BLaER1 treated with 17β-estradiol and CSF1 and Interleukin-3, amounts not matched to agents 10 nM and 100 nM (cell line): ENCODE measurements around the gene PCDHGB4.
"Not testable (repeated sequence)": the region's sequence is repeated elsewhere in the genome, so short reads cannot be mapped to it uniquely, and the experiment has no call there.

Experiments used
- H3K27ac ChIP-seq, 11 experiments: shearing (Covaris generic); formaldehyde crosslinking; 2 replicates each; pipeline ENCODE4 v1.8.1; 2022
- H3K27me3 ChIP-seq, 11 experiments: shearing (Covaris generic); formaldehyde crosslinking; 2 replicates each; pipeline ENCODE4 v1.8.1; 2022
- H3K36me3 ChIP-seq, 11 experiments: shearing (Covaris generic); formaldehyde crosslinking; 2 replicates each; pipeline ENCODE4 v1.8.1; 2022
- H3K4me1 ChIP-seq, 10 experiments: shearing (Covaris generic); formaldehyde crosslinking; 2 replicates each; pipeline ENCODE4 v1.8.1; 2022
- H3K4me2 ChIP-seq, 11 experiments: shearing (Covaris generic); formaldehyde crosslinking; 2 replicates each; pipeline ENCODE4 v1.8.1; 2022
- H3K4me3 ChIP-seq, 10 experiments: shearing (Covaris generic); formaldehyde crosslinking; 2 replicates each; pipeline ENCODE4 v1.8.1; 2022
- H3K9ac ChIP-seq, 11 experiments: shearing (Covaris generic); formaldehyde crosslinking; 2 replicates each; pipeline ENCODE4 v1.8.1; 2022
- H3K9me3 ChIP-seq, 11 experiments: shearing (Covaris generic); formaldehyde crosslinking; replicated peaks in 1 of 11; 2 replicates each; pipeline ENCODE4 v1.8.1; 2022
- H4K20me1 ChIP-seq, 11 experiments: shearing (Covaris generic); formaldehyde crosslinking; 2 replicates each; pipeline ENCODE4 v1.8.1; 2022
- Cebpa-rat ChIP-seq, 11 experiments: shearing (Covaris generic); IDR thresholded peaks; 2 replicates each; pipeline ENCODE4 v1.8.1; 2022

Gene PCDHGB4

GRCh38 chr5:141382469-141383294 lies 4.8 kb upstream of the PCDHGB4 start, which contains the start of gene PCDHGA7:
Gene PCDHGA7 (plus strand): TSS chr5:141382742. CDS start chr5:141382900, 158 bp downstream.
- Histone ChIP-seq H4K20me1 (no peaks in the 10 kb centered on the region), H3K9ac (no peak within 1 kb of the TSS), H3K36me3 (peaks cover 0 to 4% (median 0%) of the 10 kb centered on the region in 11 experiments; a peak in 1 of 22 replicates), H3K27me3 (no peaks in the 10 kb centered on the region), H3K4me2 (no peak within 1 kb of the TSS), H3K4me3 (no peak within 1 kb of the TSS), H3K4me1 (no peaks in the 10 kb centered on the region), H3K27ac (no peak within 1 kb of the TSS), H3K9me3 (peaks cover 47 to 79% (median 52%) of the 10 kb centered on the region in 11 experiments)
- no peak for TF ChIP-seq Cebpa-rat (IDR thresholded peaks at IDR 0.05)

- no peaks in the 10 kb centered on the region for H4K20me1 ChIP-seq
- H3K4me2 ChIP-seq = no peak overlapping the region
- no peak overlapping the region for H3K9ac ChIP-seq
- H3K4me1 ChIP-seq = no peaks in the 10 kb centered on the region
- TF ChIP-seq Cebpa-rat (IDR thresholded peaks at IDR 0.05) = no peak
- H3K27me3 ChIP-seq = no peaks in the 10 kb centered on the region
- peaks cover 47 to 75% (median 54%) of the 10 kb centered on the region in 11 experiments for H3K9me3 ChIP-seq
- no peak overlapping the region for H3K4me3 ChIP-seq
- no peak overlapping the region for H3K27ac ChIP-seq
- peaks cover 0 to 4% (median 0%) of the 10 kb centered on the region in 11 experiments; a peak in 1 of 22 replicates for H3K36me3 ChIP-seq
Measured at GRCh38 chr5:141383345-141383744, 4.2 kb upstream of the PCDHGB4 start.

DNA sequence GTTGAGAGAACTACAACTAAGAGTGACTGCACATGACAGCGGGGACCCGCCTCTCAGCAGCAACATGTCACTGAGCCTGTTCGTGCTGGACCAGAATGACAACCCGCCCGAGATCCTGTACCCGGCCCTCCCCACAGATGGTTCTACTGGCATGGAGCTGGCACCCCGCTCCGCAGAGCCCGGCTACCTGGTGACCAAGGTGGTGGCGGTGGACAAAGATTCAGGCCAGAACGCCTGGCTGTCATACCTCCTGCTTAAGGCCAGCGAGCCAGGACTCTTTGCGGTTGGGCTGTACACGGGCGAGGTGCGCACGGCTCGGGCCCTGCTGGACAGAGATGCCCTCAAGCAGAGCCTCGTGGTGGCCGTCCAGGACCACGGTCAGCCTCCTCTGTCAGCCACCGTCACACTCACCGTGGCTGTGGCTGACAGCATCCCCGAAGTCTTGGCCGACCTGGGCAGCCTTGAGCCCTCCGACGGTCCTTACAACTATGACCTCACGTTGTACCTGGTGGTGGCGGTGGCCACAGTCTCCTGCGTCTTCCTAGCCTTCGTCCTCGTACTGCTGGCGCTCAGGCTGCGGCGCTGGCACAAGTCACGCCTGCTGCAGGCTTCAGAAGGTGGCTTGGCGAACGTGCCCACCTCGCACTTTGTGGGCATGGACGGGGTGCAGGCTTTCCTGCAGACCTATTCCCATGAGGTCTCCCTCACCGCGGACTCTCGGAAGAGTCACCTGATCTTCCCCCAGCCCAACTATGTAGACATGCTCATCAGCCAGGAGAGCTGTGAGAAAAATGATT lies 2.8 kb upstream of the PCDHGB4 start:
- Histone ChIP-seq H3K27me3 (no peaks in the 10 kb centered on the region), H3K27ac (no peak overlapping the region), H3K9me3 (peaks cover 60 to 86% (median 67%) of the 10 kb centered on the region in 11 experiments), H3K4me2 (no peak overlapping the region), H4K20me1 (no peaks in the 10 kb centered on the region), H3K4me1 (peaks cover 0 to under 1% (median 0%) of the 10 kb centered on the region in 10 experiments; a peak in 2 of 20 replicates), H3K9ac (no peak overlapping the region), H3K4me3 (no peak overlapping the region), H3K36me3 (peaks cover 0 to 4% (median 0%) of the 10 kb centered on the region in 11 experiments; a peak in 2 of 22 replicates)
- TF ChIP-seq Cebpa-rat (IDR thresholded peaks at IDR 0.05) = no peak

GRCh38 chr5:141388661-141389060 lies 1.2 kb downstream of the PCDHGB4 start:
- Histone ChIP-seq H3K4me1 (peaks cover 0 to 14% (median 2%) of the 10 kb centered on the region in 10 experiments; a peak in 7 of 20 replicates), H3K27me3 (no peaks in the 10 kb centered on the region; a peak in 1 of 22 replicates), H3K36me3 (peaks cover 0 to 5% (median 0%) of the 10 kb centered on the region in 11 experiments; a peak in 1 of 22 replicates), H3K4me3 (no peak overlapping the region), H3K9me3 (peaks cover 58 to 73% (median 66%) of the 10 kb centered on the region in 11 experiments), H3K9ac (no peak overlapping the region), H4K20me1 (no peaks in the 10 kb centered on the region), H3K4me2 (no peak overlapping the region), H3K27ac (no peak overlapping the region)
- peak; percentile 55 to 97 (median 80); a peak in 19 of 22 replicates for TF ChIP-seq Cebpa-rat (IDR thresholded peaks at IDR 0.05)

- H3K36me3 ChIP-seq = peaks cover 0 to 5% (median 0%) of the 10 kb centered on the region in 11 experiments; a peak in 1 of 22 replicates
- TF ChIP-seq Cebpa-rat (IDR thresholded peaks at IDR 0.05) = no peak
- no peaks in the 10 kb centered on the region for H4K20me1 ChIP-seq
- H3K9me3 ChIP-seq = peaks cover 58 to 73% (median 66%) of the 10 kb centered on the region in 11 experiments
- H3K4me2 ChIP-seq = peak overlapping the region in 3 of 11 experiments; percentile 29 to 46 (median 42); a peak in 6 of 22 replicates
- H3K27ac ChIP-seq = peak overlapping the region in 1 of 11 experiments; percentile 44; a peak in 1 of 22 replicates
- H3K27me3 ChIP-seq = no peaks in the 10 kb centered on the region; a peak in 1 of 22 replicates
- peaks cover 0 to 14% (median 2%) of the 10 kb centered on the region in 10 experiments; a peak in 7 of 20 replicates for H3K4me1 ChIP-seq
- H3K4me3 ChIP-seq = no peak overlapping the region
- H3K9ac ChIP-seq = no peak overlapping the region
Measured at GRCh38 chr5:141389153-141390042, 1.9 kb downstream of the PCDHGB4 start.

DNA sequence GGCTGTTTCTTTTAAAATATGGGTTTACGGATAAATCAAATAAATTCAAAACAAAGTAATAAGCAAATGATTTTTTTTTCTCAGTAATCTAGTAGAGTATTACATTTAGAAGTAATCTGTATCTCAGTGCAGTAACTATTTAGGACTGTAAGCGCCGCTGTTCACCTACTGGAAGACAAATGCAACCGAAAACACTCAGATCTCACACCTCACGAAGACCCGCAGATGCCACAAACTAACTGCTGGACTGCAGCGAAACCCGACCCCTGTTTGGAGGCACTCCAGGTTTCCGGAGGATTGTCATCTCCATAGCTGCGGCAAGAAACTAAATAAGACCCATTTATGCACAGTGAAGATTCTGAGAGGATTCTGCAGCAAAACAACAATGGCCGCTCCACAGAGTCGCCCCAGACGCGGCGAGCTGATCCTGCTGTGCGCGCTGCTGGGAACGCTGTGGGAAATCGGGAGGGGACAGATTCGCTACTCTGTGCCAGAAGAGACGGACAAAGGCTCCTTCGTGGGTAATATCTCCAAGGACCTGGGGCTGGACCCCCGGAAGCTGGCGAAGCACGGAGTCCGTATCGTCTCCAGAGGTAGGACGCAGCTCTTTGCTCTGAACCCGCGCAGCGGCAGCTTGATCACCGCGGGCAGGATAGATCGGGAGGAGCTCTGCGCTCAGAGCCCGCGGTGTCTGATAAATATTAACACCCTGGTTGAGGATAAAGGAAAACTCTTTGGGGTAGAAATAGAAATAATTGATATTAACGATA lies 5.1 kb downstream of the PCDHGB4 start, which contains the start of gene PCDHGA8:
PCDHGA8 (plus strand) TSS at position 205 of the 770 bp plus-strand sequence; CDS start at position 386, 181 bp downstream.
- Histone ChIP-seq H3K27me3 (no peaks in the 10 kb centered on the region; a peak in 1 of 22 replicates), H3K36me3 (peaks cover 0 to 5% (median 0%) of the 10 kb centered on the region in 11 experiments; a peak in 1 of 22 replicates), H3K4me3 (0 out of 20 replicates have a peak within 1 kb of the TSS, but pooled peaks of 1 of the 10 experiments have one; percentile 8), H3K4me1 (peaks cover 0 to 14% (median 2%) of the 10 kb centered on the region in 10 experiments; a peak in 7 of 20 replicates), H4K20me1 (no peaks in the 10 kb centered on the region), H3K4me2 (no peak within 1 kb of the TSS), H3K27ac (no peak within 1 kb of the TSS), H3K9ac (no peak within 1 kb of the TSS), H3K9me3 (peaks cover 57 to 75% (median 66%) of the 10 kb centered on the region in 11 experiments)
- TF ChIP-seq Cebpa-rat (IDR thresholded peaks at IDR 0.05) = no peak

DNA sequence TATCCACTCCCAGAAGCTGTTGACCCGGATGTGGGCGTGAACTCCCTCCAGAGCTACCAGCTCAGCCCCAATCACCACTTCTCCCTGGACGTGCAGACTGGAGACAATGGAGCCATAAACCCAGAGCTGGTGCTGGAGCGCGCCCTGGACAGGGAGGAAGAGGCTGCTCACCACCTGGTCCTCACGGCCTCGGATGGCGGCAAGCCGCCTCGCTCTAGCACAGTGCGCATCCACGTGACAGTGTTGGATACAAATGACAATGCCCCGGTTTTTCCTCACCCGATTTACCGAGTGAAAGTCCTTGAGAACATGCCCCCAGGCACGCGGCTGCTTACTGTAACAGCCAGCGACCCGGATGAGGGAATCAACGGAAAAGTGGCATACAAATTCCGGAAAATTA lies 5.8 kb downstream of the PCDHGB4 start:
- H3K27me3 ChIP-seq = no peaks in the 10 kb centered on the region; a peak in 1 of 22 replicates
- H3K4me3 ChIP-seq = 0 out of 20 replicates have a peak overlapping the region, but pooled peaks of 1 of the 10 experiments have one; percentile 8
- H3K27ac ChIP-seq = no peak overlapping the region
- no peaks in the 10 kb centered on the region for H4K20me1 ChIP-seq
- H3K9me3 ChIP-seq = peaks cover 58 to 78% (median 66%) of the 10 kb centered on the region in 11 experiments
- no peak overlapping the region for H3K9ac ChIP-seq
- H3K4me2 ChIP-seq = no peak overlapping the region
- TF ChIP-seq Cebpa-rat (IDR thresholded peaks at IDR 0.05) = no peak
- peaks cover 0 to 5% (median 0%) of the 10 kb centered on the region in 11 experiments; a peak in 1 of 22 replicates for H3K36me3 ChIP-seq
- peaks cover 0 to 14% (median 2%) of the 10 kb centered on the region in 10 experiments; a peak in 7 of 20 replicates for H3K4me1 ChIP-seq

DNA sequence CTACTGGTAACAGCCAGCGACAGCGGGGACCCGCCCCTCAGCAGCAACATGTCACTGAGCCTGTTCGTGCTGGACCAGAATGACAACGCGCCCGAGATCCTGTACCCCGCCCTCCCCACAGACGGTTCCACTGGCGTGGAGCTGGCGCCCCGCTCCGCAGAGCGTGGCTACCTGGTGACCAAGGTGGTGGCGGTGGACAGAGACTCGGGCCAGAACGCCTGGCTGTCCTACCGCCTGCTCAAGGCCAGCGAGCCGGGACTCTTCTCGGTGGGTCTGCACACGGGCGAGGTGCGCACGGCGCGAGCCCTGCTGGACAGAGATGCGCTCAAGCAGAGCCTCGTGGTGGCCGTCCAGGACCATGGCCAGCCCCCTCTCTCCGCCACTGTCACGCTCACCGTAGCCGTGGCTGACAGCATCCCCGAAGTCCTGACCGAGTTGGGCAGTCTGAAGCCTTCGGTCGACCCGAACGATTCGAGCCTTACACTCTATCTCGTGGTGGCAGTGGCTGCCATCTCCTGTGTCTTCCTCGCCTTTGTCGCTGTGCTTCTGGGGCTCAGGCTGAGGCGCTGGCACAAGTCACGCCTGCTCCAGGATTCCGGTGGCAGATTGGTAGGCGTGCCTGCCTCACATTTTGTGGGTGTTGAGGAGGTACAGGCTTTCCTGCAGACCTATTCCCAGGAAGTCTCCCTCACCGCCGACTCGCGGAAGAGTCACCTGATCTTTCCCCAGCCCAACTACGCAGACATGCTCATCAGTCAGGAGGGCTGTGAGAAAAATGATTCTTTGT lies 7.1 kb downstream of the PCDHGB4 start:
- H3K27me3 ChIP-seq, H3K27ac ChIP-seq, H4K20me1 ChIP-seq, H3K9ac ChIP-seq, H3K4me3 ChIP-seq, H3K36me3 ChIP-seq, H3K4me2 ChIP-seq: not testable (repeated sequence)
- Histone ChIP-seq H3K9me3 (peaks cover 57 to 78% (median 66%) of the 10 kb centered on the region in 11 experiments), H3K4me1 (peaks cover 0 to 14% (median 2%) of the 10 kb centered on the region in 10 experiments; a peak in 7 of 20 replicates)

DNA sequence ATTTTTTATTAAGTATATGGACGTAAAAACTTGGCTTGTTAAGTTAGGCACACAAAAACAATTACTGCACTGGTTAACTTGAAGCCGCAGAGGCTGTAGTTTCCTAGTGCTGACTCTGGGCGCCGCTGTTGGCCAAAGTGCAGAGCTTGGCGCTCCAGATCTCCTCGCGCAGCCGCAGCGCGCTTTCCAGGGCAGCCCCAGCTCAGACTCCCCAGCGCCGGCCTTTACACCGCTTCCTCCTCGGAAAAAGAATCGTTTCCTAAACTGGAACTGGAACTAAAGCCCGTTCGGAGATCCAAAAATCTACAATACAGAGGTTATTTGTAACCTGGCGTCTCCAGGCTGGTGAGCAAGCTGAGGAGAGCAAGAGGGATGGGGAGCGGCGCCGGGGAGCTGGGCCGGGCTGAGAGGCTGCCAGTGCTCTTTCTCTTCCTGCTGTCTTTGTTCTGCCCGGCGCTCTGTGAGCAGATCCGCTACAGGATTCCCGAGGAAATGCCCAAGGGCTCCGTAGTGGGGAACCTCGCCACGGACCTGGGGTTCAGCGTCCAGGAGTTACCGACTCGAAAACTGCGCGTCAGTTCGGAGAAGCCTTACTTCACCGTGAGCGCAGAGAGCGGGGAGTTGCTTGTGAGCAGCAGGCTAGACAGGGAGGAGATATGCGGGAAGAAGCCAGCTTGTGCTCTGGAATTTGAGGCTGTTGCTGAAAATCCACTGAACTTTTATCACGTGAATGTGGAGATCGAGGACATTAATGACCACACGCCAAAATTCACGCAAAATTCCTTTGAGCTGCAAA lies 10.5 kb downstream of the PCDHGB4 start, which contains the start of gene PCDHGB5:
PCDHGB5 (plus strand) TSS at position 192 of the 796 bp plus-strand sequence; CDS start at position 373, 181 bp downstream.
- not testable (repeated sequence) for H3K27ac ChIP-seq, H3K4me2 ChIP-seq, H4K20me1 ChIP-seq, H3K4me1 ChIP-seq, H3K4me3 ChIP-seq, H3K27me3 ChIP-seq, H3K9ac ChIP-seq, H3K36me3 ChIP-seq
- peaks cover 60 to 81% (median 67%) of the 10 kb centered on the region in 11 experiments for H3K9me3 ChIP-seq
